ENCODE measurements around the gene PACS2.

PACS2 gene

GRCh38 chr14:105384605-105385321 lies 70.2 kb downstream of the PACS2 start:
- DNase-seq (ENCODE audit: low read depth in 1 of 2, low spot score in 1 of 2), result no peak

- DNase-seq (ENCODE audit: low read depth in 1 of 2, low spot score in 1 of 2), result no peak
Observed at GRCh38 chr14:105385322-105385637, 70.7 kb downstream of the PACS2 start.

- no peak for DNase-seq (ENCODE audit: low read depth in 1 of 2, low spot score in 1 of 2)
Observed at GRCh38 chr14:105385698-105386365, 71.3 kb downstream of the PACS2 start.

GRCh38 chr14:105386581-105387529 lies 72.3 kb downstream of the PACS2 start:
- DNase-seq (ENCODE audit: low read depth in 1 of 2, low spot score in 1 of 2), result no peak

- DNase-seq (ENCODE audit: low read depth in 1 of 2, low spot score in 1 of 2), result no peak
Observed at GRCh38 chr14:105387530-105387922, 73.0 kb downstream of the PACS2 start.

GRCh38 chr14:105388110-105388951 lies 73.8 kb downstream of the PACS2 start:
- no peak for DNase-seq (ENCODE audit: low read depth in 1 of 2, low spot score in 1 of 2)

- no peak for DNase-seq (ENCODE audit: low read depth in 1 of 2, low spot score in 1 of 2)
Observed at GRCh38 chr14:105388976-105389375, 74.4 kb downstream of the PACS2 start.

GRCh38 chr14:105389534-105389933 lies 75.0 kb downstream of the PACS2 start:
- DNase-seq (ENCODE audit: low read depth in 1 of 2, low spot score in 1 of 2), result no peak

GRCh38 chr14:105389976-105390848 lies 75.7 kb downstream of the PACS2 start:
- DNase-seq (ENCODE audit: low read depth in 1 of 2, low spot score in 1 of 2), result no peak

GRCh38 chr14:105390849-105391500 lies 76.4 kb downstream of the PACS2 start:
- no peak for DNase-seq (ENCODE audit: low read depth in 1 of 2, low spot score in 1 of 2)

- DNase-seq (ENCODE audit: low read depth in 1 of 2, low spot score in 1 of 2), result no peak
Observed at GRCh38 chr14:105391541-105391940, 77.0 kb downstream of the PACS2 start.

GRCh38 chr14:105392131-105393090 lies 77.9 kb downstream of the PACS2 start:
- DNase-seq (ENCODE audit: low read depth in 1 of 2, low spot score in 1 of 2), result no peak

- DNase-seq (ENCODE audit: low read depth in 1 of 2, low spot score in 1 of 2), result no peak
Observed at GRCh38 chr14:105393151-105393550, 78.6 kb downstream of the PACS2 start.

GRCh38 chr14:105394714-105395537 lies 80.4 kb downstream of the PACS2 start:
- DNase-seq (ENCODE audit: low read depth in 1 of 2, low spot score in 1 of 2), result no peak

- no peak for DNase-seq (ENCODE audit: low read depth in 1 of 2, low spot score in 1 of 2)
Observed at GRCh38 chr14:105395538-105395854, 80.9 kb downstream of the PACS2 start.

GRCh38 chr14:105397350-105397931 lies 82.9 kb downstream of the PACS2 start:
- no peak for DNase-seq (ENCODE audit: low read depth in 1 of 2, low spot score in 1 of 2)

- peak; percentile 81 to 86 for DNase-seq (ENCODE audit: low read depth in 1 of 2, low spot score in 1 of 2)
Observed at GRCh38 chr14:105398044-105398725, 83.6 kb downstream of the PACS2 start, which contains the start of gene TEX22. TEX22 (plus strand) TSS chr14:105398538; CDS start chr14:105399341, 803 bp downstream.

Data from activated T-helper 1 cell treated with anti-CD3 and anti-CD28 coated beads, Interleukin-2, amount 50 U/mL, for 16 hours (primary cell).